NK-92 treated with Interleukin-12 subunit alpha and Interleukin-12 subunit beta, amount 100 ng/mL, for 24 hours (cell line): Measurements from ENCODE around the gene GPR146.

Experiments used
- DNase-seq: peaks from one replicate; lab custom pipeline; 2025; lab: John Stamatoyannopoulos, UW

Gene GPR146

DNA sequence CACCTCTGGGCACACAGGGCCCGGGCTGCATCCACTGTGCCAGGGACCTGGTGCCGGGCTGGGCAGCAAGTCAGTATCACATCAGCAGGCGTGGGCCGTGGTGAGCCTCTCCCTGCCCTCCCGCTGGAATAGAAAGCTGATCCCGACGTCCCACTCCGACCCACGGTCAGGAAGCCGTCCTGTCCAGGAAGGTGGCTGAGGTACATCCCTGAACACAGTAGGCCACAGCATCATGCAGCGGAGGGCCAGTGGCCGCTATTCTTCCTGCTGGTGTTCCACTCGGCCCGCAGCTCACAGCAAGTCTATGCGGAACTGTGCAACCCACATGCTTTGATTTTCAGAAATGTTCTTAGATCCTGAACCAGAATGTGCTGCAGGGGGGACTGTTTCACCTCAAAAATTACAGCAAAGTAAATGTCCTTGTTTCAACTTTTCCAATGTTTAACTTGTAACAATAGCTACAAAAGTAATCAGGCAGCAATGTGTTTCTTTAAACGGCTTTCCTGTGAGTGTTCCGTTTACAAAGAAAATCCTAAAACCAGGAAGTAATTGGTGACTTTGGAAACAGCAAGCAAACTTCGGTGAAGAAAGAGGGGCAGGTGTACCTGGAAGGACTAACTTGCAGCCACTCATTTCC, 676 bp upstream of the GPR146 start:
- DNase-seq, result no peak

DNA sequence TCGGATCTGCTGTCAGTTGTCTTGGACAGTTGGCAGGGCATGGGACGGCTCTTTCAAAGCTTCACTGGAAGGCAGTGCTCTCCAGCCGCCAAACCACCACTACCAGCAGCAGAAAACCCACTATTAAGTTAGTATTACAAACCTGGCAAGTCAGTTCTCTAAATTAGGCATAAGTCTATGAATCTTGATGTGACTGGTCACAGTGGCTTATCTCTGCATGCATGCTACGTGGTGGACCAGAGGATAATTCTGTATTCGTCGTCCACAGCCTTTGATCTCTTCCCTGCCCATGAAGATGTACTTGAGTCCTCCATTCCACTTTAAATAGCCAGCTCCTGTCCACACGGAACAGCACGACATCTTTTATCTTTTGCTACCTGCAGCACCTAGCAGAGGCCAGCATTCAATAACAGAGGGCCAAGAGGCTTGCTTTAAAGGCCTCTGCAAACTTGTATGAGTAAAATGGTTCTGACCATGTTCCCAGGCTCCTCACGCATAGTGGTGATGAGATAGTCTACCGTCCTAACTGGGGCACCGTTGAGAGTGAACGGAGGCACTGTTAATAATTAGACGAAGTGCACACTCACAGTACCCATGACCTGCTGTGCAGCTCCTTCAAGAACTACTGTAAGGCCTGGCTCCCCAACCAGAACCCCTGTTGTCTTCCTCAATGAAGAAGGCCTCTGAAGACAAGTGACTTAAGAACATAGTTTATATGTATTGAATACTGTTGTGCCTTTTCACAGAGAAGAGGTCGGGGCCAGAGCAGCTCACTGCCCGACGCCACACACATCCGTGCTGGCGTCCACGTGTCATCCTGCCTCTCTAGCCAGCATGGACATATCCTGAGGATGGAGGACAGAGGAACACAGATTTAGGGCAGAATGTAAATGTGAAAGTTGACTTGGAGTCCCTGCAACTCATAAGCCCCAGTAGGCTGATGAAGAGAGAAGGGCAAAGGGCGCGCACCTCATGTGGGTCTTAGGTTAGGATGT, 1.0 kb downstream of the GPR146 start:
- DNase-seq, result no peak

DNA sequence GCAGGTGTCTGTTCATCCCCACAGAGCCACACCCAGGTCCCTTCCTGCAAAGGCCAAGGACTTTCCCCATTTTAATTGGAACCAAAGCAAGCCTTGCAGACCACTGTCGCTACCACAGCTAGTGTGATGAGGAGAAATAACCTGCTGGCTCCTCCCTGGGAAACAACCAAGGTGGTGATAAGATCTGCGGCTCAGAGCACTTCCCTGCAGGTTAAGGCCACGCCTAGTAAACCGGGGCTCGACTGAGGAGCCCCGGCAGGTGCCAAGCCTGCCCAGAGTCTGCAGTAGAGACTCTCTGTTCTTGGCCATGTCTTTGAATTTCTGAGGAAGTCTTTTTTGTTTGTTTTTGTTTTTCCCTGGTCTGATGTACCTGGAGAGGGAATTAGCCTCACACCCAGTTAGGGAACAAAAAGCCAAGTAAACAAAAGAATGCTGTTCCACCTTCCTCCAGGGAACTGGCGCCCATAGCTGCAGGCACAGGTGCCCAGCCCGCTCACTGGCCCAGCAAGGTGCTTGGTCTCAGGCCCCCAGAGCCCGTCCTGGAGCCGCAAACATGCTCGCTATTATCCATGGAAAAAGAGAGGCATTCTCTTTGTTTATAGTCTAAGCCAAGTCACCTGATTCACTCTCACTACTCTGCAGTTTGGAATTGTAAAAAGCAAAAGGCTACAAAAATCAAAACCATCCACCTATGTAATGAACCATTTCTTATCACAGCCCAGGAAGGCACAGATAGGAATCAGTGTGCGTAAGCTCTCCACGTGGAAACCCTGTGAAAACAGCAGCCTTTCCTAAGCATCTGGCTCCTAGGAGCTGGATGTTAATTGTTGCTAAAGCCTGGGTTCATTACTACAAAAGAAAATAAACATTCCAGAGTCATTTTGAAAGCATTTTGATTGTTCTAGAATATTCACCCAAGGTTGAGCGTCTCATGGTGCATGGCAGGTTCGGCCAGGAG, 2.7 kb downstream of the GPR146 start:
- DNase-seq, result no peak

DNA sequence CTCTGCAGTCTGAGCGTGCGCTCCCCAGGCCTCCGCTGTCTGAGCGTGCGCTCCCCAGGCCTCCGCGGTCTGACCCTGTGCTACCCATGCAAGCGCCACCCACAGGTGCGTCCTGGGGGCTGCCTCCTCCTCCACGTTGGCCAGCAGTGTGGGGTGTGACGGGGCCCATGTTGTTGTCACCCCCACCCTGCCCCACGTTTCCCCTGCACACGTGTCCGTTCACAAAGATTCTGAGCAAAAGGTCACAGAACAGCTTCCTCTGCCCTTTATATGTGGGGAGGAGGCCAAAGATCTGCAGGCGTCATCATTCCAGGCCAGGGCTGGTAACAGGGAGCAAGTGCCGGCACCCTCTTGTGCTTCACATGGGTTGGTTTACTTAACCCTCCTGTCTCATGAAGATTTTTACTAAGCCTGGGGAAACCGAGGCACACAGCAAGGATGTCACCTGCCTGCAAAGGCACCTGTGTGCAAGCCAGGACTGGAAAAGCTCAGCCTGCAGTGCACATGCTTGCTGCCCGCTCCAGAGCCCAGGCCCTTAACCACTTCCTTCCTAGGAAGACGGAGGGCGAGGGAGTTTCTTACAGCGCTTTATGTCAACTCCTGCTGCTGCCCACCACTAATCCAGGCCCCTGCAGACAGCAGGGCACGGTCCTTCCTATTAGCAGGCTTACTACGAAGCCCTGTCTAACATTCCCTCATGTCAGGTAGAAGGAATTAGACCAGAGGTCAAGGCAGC, 4.8 kb downstream of the GPR146 start:
- DNase-seq, result no peak

DNA sequence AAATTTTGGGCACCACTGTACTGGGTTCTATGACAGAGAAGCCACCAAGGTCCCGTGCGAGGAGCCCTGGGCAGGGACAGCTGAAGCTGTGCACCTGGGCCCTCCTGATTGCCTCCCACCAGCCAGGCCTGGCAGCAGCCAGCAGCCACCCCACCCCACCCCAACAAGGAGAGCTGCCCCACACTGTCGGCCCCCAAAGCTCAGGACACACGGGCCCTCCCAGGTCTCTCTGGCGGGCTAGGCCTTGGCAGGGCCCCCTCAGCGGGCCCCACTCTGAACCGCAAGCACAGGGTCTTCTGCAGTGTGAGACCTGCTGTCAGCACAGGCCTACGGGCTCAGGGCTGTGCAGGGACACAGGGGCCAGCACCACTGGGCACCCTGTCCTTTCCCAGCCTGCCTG, 5.5 kb downstream of the GPR146 start:
- DNase-seq, result no peak

DNA sequence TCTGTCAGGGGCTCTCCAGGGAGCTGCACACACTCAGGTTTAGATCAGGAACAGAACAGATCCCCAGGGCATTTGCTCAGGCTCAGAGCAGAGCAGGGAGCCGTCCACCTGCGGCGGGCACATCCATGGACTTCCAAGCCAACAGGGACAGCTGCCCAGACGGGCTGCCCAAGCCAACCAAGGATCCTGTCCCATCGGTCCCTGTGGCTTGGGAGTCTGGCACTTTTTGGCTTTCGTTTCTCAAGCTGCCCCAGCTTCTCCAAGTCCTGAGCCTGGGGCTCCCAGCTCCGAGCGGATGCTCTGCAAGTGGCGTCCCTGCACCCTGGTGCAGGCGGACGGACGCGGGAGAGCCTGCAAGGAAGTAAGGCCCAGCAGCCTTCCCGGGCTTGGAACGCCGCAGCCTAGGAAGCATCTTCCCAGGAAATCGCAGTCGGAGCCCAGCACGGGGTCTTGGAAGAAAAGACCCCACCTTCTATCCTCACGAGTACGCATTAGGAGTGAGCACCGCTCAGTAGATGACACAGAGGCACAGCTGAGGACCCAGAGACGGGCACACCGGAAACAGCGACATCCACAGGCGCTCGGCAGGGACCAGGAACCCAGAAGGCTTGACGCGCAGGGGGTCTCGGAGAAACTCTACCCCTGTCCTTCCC, 6.0 kb downstream of the GPR146 start:
- DNase-seq, result no peak

DNA sequence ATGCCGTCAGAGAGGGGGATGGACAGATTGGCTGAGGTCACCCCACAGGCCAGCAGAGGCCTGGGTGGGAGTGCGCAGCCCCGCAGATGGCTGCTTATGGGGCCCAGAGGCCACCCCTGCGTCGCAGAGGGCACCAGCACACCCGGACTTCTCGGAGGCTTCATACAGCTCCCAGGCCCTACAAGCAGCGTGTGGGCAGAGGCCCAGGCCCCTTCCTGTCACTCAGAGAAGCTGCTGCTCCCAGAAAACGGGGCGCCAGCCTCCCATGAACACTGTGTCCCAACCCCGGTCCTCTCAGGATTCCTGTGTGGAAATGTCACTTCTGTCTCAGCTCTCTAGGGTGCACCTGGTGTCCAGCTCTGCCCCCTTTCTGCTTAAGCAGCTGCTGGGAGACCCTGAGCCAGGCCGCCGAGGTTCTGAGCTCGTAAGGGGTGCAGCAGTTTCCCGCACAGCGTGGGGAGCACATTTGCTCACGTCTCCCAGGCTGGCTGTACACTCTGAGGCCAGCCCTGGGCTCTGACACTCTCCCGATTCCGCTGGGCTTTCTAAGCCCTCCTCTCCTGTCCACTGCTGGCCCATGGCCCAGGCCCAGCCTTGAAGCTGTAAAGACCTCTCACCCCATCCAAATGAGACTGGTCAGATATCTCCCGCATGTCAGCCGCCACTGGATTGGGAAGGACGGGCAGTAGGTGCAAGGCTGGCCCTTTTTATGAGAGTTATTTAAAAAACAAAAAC, 6.8 kb downstream of the GPR146 start:
- no peak for DNase-seq

DNA sequence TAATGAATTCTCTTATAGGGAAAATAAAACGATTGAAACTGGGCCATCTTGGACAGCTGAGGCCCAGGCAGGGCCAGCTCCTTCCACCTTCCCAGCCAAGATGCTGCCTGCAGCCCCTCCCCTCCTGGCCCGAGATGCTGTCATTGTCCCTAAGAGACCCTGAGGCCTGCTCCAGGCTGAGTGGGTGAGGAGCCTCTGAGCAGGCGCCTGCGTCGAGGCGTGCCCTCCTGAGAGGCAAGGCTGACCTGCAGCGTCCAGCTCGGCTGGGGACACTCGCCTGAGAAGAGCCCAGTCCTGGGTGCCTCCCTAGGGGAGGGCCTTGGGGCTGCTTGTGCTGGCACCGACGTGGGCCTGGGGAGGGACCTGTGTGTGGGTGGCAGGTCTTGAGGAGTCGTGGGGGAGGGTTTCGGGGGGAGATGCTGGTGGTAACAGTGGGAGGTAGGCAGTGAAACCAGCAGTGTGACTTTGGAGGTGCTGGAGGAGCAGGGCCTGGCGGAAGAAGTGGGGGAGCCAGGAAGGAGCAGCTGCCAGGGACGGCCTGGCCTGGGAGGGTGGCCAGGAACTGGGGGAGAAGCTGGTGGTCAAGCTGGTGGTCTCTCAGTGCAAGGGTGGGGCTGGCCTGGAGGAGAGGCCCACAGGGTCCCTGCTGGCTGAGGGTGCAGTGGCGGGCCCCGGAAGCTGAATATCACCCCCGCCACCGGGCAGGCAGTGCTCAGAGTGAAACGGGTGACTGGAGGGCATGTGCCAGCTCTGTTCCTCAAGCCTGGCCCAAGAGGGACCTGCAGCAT, 7.9 kb downstream of the GPR146 start:
- DNase-seq, result no peak

DNA sequence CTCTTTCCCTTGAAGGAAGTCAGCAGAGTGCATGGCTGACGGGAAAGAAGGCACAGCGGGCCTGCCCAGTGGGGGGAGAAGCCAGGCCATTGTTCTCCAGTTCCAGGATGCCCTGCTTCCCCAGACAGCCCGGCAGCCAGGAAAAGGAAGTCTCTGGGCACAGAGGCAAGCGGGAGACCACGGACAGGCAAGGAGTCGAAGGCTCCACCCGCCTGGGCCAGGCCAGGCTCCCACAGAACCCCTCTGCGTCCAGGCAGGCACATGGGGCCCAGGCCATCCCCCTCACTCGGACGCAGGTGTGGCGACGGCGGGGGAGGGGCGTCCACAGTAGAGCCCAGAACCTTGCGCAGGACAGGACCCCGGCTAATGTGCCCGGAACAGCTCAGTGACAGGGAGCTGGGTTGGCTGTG, 8.7 kb downstream of the GPR146 start:
- DNase-seq, result no peak

DNA sequence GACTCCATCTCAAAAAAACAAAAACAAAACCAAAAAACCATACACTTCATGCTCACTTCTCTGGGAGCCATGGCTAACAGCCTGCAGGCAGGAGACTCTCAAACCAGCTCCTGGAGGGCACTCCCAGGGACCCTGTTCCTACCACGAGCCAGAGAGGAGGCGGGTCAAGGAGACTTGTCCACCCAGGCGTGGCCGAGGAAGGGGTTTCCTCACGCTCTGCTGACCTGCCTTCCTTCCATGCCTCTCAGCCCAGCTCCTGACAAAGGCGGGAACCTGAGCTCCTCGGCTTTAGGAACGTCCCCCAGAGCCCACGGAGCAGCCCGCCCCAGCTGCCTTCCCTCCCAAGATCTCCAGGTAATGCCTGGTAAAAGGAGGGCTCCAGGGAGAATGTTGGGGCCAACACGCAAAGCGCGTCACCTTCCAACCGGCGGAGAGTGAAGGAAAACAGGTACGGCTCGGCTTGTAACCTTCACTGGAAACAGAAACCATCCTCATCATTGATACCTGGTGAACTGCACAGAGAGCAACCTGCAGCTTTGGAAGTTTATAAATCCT, 9.5 kb downstream of the GPR146 start:
- DNase-seq, result no peak

DNA sequence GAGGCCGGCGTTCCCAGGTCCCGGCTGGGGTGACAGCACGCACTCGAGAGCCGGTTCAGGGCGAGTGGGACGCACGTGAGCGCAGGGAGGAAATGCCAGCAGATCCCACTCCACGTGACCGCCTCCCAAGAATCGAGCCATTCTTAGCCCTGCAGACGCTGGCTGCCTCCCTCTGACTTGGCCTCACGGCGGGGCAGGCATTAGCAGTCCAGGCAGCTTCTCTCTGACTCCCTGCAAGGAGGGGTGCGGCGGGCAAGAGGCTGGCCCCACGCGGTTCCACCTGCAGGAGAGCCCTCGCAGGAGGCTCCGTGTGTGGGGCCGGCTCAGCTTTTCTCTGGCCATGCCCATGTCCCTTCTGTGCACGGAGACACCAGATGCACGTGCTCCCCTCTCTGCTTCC, 10.1 kb downstream of the GPR146 start:
- DNase-seq, result no peak

DNA sequence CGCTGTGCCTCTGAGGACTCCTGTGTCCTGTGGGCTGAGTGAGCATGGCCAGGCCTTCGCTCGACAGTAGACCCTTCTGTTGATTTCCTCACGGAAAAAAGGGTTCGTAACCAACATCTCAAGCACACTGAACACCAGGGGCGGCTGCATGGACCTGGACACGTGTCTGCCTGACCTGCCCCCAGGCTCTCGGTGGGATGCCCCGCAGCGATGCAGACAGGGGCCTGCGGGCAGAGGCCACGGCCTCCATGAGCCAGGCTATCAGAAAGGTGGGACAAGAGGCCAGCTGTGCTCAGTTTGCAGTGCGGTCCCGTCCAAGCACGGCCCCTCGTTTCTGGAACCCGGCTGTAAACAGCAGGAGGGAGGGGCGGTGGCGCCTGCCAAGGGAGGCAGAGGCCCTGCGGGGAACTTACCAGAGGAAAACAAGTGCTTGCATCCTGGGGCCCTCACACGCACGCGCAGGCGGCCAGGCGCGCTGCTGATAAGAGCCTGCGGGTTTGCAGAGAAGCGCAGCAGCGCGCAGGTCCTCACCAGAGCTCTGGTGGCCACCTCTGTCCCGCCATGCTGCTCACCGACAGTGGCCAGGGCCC, 10.6 kb downstream of the GPR146 start:
- DNase-seq, result no peak

DNA sequence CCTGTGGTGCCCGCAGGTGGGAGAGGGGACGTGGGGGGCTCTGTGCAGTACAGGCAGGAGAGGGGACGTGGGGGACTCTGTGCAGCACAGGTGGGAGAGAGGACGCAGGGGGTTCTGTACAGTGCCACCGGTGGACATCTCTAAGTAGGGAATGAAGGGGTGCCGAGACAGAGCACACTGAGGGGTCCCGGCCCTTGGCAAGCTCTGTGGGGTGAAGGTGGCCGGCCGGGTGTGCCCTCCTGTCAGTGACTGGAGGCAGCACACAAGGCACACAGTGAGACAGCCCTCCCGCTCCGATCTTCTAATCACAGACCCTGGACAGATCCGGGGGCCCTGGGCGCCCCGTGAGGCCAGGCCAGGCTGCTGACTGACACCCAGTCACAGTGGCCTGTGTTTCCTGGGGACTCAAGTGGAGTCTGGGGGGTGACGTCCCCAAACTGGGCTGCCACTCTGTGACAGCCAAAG, 11.2 kb downstream of the GPR146 start:
- DNase-seq, result no peak

DNA sequence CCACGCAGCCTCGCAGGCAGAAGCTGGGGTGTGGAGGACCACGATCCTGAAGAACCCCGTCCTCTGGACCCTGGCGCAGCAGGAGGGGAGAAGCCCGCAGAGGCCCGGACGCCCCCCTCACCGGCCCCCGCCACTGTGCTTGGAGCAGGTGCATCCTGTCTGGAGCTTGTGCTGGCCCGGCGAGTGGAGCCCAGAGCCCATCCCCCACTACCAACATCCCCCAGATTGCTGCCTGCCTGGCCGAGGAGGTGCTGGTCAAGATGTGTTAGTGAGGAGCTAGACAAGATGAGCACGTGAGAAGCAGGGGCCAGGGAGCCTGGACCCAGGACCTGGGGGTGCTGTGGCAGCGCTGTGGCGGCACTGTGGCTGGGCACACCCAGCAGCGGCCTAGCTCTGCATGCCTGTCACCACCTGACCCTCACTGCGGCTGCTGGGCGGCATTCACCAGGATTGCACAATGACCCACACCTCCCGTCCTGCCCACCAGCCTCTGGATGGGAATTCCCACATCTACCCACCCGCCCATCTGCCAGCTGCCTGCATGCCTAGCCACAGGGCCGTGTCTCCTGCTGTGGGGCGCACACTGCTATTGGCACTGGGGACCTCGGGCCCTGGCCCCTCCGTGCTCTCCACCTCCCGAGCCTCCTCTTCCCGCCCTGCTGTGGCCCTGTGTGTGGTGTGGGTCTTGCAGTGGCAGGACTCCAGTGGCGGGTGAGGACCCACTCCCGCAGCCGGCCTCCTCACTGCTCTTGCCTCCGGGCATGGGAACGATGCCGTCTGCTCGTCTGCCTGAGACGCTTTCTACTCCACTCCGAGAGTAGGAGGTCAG, 11.8 kb downstream of the GPR146 start:
- DNase-seq, result no peak

DNA sequence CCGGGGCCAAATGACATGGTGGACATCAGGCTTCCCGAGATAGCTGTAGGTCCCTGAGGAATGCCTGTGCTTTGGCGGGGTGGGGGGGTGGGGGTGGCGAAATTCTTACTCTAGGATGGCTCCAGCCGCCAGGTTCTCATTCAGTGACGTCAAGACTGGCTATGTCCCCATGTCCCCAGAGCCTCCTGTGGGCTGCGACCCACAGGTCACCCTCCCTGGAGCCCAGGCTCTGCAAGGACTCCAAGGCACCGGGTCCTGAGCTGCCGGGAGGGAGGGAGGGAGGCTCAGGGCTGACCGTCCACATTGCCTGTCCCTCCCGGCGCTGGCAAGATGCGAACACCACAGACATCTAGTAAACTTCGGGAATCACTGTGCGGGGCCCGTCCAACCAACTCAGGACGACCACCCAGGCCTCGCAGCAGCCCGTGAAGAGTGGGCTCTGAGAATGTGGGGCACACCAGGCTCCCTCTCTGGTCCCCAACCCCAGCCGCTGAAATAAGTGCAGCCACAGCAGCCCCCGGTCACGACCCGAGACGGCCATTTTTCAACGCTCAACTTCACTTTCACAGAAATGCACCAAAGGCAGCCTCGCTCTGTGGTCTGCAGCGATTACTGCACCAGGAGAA, 12.6 kb downstream of the GPR146 start:
- no peak for DNase-seq

DNA sequence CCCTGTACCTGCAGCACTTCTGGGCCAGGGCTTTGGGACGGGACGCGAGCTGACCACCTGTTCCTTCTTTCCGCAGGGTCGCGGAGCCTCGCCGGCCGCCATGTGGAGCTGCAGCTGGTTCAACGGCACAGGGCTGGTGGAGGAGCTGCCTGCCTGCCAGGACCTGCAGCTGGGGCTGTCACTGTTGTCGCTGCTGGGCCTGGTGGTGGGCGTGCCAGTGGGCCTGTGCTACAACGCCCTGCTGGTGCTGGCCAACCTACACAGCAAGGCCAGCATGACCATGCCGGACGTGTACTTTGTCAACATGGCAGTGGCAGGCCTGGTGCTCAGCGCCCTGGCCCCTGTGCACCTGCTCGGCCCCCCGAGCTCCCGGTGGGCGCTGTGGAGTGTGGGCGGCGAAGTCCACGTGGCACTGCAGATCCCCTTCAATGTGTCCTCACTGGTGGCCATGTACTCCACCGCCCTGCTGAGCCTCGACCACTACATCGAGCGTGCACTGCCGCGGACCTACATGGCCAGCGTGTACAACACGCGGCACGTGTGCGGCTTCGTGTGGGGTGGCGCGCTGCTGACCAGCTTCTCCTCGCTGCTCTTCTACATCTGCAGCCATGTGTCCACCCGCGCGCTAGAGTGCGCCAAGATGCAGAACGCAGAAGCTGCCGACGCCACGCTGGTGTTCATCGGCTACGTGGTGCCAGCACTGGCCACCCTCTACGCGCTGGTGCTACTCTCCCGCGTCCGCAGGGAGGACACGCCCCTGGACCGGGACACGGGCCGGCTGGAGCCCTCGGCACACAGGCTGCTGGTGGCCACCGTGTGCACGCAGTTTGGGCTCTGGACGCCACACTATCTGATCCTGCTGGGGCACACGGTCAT, 13.3 kb downstream of the GPR146 start:
- DNase-seq, result no peak
